ENCODE measurements around the gene PPIC.

PPIC gene

DNA sequence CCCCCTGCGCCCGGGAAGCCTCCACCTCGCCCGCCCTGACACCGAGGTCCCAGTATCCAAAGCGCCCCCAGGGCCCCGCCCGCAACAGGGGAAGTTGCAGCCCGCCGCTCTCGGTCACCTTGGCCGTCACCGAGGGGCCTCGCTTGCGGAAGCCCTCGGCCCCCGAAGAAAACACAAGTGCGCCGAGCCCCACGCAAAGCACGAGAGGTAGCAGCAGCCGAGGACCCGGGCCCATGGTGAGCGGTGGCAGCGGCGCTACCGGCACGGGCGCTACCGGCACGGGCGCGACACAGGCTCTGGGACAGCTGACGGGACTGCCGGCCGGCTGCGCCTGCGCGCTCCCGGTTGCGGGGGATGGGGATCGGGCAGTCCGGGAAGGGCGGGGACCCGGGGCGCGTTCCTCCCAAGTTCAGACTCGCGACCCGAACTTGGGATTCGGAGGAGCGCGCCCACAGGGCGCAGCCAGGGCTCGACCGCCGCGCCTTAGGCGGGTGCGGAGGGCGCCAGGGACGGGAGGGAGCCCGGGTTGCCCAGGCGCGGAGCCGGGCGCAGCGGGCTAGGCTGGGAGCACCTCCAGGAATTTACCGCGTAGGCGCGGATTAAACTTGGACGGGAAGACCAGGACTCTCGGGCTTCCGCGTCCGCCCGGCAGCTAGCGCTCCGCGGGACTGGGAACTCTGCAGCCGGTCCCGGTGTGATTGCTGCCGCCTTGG is at the start of gene PPIC:
Gene PPIC, minus strand, starts transcription at position 335 of the 713 bp plus-strand sequence. Its CDS starts 100 bp downstream, at position 235.
- DNase-seq (ENCODE audit: low read depth in 2 of 2): peak in 1 of 2 donors; percentile 8

DNA sequence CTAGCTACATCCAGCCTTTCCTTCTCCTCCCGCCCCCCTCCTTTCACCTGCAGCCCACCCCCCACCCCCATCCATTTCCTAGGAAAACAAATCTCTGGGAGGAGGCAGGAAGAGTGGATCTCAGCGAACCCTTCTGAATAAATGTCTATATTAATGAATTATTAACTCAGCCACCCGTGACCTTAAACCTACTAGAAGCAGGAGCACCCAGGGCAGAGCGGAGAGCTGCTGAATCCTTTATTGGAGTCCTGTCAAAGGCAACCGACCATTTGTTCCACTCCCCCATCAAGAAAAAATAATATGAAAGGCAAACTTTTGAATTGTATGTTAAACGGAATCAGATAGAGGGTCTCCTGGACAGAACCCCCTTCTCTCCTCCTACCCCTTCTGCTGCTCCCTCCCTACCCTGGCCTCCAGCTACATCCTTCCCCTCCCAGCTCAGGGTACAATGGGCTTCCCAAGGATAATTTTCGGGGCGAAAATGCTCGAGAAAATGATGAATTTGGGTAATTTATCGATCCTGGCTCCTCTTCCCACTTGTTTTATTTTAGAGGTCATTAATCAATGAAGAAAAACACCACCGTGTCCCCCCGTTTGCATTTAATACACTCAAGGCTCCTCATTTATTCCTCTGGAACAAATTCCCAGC is 49.2 kb upstream of the PPIC start:
- no peak for DNase-seq (ENCODE audit: low read depth in 2 of 2)

DNA sequence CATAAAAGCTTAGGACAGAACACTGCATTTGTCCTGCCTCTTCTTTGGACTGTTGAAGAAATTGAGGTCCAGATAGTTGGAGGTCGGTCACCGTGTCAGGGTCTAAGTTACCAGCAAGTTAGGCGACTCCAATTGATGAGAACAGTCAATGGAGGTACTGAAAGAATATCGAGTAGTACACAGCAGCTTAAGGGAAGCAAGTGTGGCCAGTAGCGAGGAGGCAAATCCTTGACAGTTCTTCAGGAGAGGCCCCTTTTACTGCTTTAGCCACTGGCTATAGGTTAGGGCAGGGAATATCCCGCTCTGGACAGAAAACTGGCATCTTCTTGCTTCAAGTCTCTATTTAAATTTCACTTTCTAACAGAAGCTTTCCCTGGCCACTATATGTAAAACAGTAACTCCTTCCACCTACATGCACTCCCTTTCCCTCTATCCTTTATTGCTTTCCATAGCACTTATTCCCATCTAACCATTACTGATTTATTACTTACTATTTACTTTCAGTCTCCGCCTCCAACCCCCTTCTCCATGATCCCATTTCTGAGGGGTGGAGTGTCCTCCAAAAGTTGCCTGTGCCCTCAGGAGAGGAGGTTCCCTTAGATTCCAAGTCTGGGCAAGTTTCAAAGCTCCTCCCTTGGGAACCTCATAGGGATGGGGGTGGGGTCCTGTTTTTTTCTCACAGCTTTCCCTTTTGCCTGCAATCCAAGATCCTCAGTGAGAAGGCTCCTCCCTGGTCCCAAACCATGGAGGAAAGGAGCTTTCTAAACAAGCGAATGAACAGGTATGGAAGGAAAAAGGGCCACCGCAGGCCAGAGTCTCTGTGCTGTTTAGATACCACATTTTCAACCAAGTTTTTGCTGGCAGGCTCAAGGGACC is 48.4 kb upstream of the PPIC start:
- no peak for DNase-seq (ENCODE audit: low read depth in 2 of 2)

DNA sequence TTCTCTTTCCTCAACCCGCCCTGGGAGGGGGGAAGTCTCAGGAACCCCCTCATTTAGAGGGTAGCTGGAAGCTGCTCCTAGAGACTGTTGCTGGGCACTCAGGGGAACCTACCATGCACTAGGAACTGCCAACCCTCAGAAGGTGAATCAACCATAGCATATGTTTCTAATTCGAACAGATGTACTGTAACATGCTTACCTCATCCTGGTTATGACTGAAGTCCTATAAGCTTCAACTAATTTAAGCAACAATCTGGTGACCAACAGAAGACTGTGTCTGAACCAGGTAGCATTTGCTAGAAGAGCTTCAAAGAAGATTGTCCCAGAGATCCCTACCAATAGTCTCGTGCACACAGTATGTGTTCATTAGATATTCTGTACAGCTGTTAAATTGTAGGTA is 46.8 kb upstream of the PPIC start:
- no peak for DNase-seq (ENCODE audit: low read depth in 2 of 2)

DNA sequence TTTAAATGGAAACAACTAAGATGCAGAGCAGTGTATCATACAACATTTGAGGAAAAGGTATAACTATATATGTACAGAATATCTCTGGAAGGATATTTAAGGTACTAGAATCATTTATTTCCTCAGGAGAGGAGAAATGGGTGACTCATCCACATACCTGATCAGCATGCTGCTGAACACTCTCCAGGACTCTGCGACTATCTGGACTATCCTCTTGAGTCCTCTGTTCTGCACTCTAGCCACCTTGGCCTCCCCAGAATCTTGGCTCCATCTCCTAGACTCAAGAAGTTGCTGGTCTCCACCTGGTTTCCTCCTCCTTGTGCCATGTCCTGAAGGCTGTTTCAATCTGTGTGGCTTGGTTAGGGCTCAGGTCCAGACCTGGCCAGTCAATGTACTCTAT is 43.7 kb upstream of the PPIC start:
- no peak for DNase-seq (ENCODE audit: low read depth in 2 of 2)

DNA sequence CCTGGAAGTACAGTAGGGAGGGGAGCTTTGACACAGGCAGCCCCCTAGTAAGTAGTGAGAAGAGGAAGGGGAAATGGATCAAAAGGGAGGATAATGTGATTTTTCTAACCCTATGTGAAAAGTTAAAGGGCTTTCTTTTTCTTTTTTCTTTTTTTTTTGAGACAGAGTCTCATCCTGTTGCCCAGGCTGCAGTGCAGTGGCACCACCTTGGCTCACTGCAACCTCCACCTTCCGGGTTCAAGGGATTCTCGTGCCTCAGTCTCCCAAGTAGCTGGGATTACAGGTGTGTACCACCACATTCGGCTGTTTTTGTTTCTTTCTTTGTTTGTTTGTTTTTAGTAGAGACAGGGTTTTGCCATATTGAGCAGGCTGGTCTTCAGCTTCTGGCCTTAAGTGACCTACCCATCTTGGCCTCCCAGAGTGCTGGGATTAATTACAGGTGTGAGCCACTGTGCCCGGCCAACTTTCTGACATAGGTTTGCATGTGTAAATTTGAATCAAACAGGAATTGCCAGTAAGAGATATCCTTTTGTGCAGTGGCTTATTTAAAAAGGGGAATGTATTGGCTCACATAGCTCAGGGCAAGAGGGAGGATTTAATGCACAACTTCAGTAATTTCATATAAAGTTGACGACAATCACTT is 39.1 kb upstream of the PPIC start:
- DNase-seq (ENCODE audit: low read depth in 2 of 2): no peak

DNA sequence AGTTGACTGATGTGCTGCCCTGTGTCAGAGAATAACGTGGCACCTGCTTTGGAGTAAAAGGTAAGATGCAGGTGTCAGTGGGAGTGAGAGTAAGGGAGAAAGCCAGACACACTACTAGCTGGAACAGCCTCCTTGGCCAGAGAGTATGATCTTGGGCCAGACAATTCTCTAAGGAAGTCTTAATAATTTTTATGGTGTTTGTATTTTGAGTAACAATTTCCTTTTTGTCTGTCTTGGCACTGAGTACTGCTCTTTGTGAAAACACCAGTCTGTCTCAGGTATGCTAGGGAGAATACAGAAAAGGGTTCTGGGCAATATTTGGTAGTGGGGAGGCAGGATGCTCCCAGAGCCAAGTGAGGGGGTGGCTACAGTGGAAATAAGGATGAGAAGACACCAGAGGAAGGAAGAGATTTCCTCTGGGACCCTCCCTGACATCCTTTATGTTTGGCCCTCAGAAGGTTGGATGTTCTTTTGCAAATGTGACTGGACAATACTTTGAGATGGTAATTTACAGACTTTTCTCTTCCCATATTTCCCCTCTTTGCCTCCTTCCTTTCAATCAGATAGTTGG is 31.9 kb upstream of the PPIC start:
- no peak for DNase-seq (ENCODE audit: low read depth in 2 of 2)

DNA sequence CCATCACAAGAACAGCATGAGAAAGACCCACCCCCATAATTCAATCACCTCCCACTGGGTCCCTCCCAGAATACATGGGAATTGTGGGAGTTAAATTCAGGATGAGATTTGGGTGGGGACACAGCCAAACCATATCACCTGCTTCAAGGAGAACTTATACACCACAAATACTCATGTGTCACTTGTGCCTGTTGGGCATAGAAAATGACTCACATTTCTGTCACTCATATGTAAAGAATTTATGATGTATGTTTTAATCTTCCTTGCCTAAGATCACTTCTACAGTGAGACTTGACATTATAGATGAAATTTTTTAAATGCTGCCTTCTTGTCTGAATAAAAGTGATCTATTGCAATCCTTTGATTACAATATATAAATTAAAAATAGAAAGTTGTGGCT is 29.5 kb upstream of the PPIC start:
- no peak for DNase-seq (ENCODE audit: low read depth in 2 of 2)

DNA sequence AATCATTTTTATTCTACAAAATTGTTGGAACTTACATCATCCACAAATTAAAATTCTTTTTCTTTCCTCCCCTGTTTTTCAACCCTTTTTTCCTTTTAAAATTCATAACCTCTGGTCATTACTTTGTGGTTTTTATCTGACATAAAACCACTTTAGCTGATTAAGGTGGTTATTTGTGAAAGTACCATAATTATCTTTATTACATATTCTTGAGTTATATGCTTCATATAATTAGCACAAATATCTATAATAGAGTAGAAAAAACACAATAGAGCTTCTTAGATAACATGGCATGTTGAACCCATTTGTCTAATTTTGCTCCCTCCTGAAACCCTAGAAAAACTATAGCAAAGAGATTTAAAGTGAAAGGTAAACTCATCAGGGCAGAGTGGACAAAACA is 22.9 kb upstream of the PPIC start:
- no peak for DNase-seq (ENCODE audit: low read depth in 2 of 2)

DNA sequence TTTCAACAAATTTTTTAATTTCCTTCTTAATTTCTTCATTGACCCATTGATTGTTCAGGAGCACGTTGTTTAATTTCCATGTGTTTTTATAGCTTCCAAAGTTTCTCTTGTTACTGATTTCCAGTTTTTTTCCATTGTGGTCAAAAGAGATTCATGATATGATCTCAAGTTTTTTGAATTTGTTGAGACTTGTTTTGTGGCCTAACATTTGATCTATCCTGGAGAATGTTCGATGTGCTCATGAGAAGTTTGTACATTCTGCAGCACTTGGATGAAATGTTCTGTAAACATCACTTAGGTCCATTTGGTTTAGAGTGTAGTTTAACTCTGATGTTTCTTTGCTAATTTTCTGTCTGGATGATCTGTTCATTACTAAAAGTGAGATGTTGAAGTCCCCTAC is 14.7 kb upstream of the PPIC start:
- DNase-seq (ENCODE audit: low read depth in 2 of 2): no peak

DNA sequence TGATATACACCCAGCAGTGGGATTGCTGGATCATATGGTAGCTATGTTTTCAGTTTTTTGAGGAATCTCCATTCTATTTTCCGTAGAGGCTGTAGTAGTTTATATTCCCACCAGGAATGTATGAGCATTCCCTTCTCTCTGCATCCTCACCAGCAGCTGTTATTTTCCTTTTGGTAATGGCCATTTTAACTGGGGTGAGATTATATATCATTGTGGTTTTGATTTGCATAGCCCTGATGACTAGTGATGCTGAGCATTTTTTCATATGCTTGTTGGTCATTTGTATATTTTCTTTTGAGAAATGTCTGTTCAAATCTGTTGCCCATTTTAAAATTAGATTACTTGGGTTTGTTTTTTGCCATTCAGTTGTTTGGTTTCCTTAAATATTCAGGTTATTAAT is 11.2 kb upstream of the PPIC start:
- no peak for DNase-seq (ENCODE audit: low read depth in 2 of 2)

DNA sequence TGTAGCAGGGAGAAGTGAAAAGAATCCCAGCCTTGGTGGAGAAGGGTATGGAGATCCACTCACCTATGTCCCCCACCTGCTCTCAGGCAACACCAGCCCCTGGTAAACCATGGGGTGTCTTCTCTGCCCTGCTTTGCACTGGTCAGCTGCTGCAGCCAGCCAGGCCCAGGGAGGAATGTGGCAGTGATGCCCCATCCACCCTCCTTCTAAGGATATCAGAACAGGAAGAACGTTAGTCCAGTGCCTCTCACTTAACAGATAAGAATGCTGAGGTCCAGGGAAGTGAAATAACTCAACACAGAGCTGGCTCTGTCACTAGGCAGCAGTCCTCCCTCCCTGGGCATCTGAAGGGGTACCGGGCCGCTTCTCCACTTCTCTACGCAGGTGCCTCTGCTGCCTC is 9.7 kb upstream of the PPIC start:
- no peak for DNase-seq (ENCODE audit: low read depth in 2 of 2)

DNA sequence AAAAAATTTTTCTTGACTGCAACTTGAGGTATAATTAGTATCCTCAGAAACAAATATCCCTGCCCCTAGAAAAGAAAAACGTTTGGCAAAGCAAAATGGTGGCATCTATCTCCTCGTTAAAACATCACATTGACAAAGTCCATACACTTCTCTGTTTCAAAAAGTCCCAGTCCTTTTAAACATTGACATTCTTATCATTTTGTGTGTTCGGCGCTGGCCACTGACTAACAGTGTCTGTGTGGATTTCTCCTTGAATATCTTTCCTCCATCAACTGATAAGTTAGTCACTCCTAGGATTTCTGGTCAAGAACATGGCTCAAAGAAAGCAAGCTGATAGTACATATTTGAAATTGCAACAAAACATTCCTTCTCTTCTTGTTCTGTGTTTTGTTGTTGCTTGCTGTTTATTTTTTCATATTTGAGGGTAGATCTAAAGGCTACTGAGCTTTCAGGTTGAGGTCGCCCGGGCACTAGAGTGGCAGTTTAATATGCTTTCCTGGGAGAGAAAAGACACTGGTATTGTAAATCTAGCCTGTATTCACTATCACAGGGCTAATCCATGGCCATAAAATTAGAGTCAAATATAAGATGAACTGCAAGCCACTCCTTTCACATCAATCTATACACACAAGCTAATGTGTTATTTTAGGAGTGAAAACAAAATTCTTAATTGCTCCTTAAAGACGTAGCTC is 8.5 kb upstream of the PPIC start:
- DNase-seq (ENCODE audit: low read depth in 2 of 2): no peak

DNA sequence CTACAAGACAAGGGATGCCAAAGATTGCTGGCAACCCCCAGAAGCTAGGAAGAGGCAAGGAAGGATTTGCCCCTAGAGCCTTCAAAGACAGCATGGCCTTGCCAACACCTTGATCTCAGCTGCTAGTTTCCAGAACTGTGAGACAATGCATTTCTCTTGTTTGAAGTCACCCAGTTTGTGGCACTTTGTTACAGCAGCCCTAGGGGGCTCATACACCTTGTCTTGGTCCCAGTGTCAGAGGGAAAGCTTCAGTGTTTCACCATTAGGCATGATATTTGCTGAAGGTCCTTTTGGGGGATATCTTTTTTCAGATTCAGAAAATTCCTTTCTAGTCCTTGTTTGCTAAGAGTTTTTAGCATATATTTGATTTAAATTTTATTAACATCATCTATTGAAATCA is 3.1 kb upstream of the PPIC start:
- DNase-seq (ENCODE audit: low read depth in 2 of 2): no peak

DNA sequence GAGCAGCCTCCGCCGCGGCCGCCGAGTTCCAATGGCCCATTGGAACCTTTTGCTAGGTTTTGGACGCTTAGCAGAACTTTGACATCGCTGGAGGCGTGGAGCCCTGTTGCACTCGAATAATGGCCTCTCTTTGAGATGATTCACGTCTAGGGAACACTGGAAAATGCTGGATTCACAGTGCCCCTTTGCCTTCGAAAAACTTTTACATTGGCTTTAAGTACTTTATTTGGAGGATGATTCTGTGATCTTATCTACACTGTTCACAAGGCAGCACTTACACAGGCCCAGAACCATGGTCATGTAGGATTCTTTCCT is 536 bp upstream of the PPIC start:
- DNase-seq (ENCODE audit: low read depth in 2 of 2): no peak

DNA sequence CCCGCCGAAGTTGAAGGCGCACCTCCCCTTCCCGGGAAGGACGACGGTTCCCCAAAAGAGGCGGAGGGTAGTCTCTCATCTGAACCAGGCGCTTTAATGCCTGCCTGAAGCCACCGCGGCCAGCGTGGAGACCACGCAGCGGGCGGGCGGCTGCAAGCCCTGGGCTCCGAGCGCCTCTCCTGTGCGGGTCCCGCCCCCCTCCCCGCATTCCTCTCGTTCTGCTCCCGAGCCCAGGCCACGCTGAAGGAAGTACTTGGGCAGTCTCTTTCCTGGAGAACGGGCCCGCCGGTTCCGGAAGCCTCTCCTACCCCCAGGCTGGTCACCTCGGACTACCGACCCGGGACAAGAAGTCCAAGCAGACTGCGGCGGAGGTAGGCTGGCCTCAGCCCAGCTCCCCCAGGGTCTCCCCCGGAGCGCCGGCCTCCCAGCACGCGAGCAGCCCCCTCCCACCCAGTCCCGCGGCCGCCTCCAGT is 571 bp downstream of the PPIC start:
- DNase-seq (ENCODE audit: low read depth in 2 of 2): no peak

DNA sequence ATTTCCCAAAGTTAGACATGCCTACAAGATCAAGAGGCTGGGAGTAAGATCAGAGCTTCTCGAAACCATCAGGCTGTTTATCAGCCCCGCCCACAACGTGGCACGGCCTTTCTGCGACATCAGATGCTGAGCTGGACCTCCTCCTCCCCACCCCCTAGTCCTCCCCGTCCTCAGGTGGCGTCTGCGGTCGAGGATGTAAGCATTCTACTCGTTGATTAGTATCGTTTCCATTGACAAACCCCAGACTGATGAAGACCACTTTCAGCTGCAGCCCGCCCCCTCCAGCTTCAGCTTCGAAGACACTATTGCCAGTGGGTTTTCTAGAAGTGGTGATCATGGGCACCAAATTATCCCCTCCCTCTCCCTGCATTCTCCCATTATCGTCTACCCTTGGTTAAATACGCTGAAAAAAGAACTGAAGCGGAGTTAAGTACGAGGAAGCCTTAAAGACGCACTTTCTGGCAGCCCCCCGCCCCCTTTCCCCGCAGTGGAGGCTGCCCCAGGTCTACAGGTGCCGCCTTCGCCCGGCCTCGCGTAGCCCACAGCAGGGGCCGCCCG is 1.1 kb downstream of the PPIC start:
- DNase-seq (ENCODE audit: low read depth in 2 of 2): no peak

DNA sequence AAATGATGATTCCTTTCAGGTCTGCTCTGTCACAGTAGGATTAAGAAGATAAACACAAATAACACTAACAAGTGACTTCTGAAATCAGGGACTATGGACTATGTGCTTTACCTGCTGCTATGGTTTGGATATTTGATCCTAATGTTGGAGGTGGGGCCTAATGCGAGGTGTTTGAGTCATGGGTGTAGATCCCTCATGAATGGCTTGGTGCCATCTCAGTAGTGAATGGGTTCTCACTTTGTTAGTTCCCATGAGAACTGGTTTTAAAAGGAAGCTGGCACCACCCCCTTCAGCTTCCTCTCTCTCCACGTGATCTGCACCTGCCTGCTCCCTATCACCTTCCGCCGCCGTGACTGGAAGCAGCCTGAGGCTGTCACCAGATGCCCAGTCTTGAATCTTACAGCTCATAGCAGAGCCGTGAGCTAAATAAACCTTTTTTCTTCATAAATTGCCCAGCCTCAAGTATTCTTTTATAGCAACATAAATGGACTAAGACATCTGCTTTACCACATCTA is 3.3 kb downstream of the PPIC start:
- no peak for DNase-seq (ENCODE audit: low read depth in 2 of 2)

DNA sequence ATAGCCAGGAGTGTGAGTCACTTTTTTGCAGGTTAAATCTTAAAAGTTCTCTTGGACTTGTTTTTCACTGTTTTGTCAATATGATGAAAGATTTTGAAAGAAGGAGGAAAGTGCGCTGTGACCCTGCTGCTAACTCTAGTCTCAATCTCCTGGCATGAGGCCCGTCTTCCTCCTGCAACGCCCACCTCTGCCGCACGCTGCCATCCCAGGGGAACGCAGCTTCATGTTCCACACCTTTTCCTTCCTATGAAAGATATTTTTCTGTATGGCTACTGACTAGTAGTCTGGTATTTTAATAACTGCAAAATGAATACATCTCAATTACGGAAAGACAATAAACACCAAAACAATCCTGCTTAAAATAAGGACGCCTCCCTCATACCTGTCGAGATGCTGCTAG is 8.3 kb downstream of the PPIC start:
- no peak for DNase-seq (ENCODE audit: low read depth in 2 of 2)

DNA sequence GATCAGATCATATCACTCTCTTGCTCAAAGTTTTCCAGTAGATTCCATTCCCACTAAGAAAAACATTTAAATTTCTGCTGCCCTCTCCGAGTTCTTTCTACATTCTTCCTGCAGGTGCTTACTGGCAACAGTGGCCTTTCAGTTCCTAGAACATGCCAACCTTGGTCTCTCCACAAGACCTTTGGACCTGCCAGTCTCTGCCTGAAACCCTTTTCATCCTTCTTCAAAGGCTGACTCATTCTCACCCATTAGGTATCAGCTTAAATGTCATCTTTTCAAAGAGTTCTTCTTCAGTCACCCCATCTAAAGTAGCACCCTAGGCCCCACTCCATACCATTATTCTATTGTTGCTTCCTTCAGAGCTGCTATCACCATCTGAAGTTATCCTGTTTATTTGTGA is 21.8 kb downstream of the PPIC start:
- no peak for DNase-seq (ENCODE audit: low read depth in 2 of 2)

DNA sequence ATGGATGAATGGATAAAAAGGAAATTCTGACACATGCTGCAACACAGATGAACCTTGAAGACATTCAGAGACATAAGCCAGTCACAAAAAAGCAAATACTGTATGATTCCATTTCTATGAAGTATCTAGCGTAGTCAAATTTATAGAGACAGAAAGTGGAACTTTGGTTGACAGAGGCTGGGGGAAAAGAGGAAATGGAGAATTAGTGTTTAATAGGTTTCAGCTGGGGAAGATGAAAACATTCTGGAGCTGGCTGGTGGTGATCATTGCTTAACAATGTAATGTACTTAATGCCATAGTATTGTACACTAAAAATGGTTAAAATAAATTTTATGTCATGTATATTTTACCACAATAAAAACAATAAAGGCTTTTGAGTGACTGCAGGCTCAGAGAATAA is 24.2 kb downstream of the PPIC start:
- DNase-seq (ENCODE audit: low read depth in 2 of 2): no peak
